Measurements from ENCODE around the gene CREBBP.

CREBBP gene

DNA sequence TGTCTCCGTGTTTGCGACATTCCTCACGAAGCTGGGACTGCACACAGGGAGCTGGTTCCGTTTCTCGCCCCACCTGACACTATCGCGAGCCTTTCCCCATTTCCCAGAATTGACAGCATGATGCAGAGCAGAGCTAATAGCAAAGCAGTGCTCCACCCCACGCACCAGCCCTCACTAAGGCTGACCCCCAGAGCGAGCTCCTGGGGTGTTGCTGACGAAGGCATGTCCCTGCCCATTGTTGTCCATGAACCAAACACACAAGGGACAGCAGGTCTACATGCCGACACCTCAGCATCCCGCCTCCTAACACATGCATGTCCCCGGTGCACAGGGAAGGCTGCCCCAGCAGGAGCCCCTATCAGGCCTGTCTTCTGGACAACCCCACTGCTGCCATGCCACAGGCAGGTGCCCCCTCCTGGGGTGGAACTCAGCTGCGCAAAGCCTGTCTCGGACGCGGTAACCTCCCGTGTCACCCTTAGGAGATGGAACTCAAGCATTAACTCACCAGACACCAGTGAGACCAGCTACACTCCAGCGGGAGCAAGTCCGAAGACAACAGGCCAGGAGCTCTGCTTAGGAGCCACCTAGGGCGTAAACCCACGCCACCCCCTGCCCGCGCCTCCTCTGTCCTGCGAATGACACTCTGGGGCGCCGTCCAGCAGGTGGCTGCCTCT, 146.3 kb downstream of the CREBBP start:
- Histone ChIP-seq H2BK12ac (ENCODE audit: low read length in 2 of 2) (no peak overlapping the region), H2AFZ (ENCODE audit: low read depth, low read length) (no peak overlapping the region), H3K23ac (ENCODE audit: low read length in 2 of 2) (no peak overlapping the region), H2BK5ac (ENCODE audit: low read depth, low read length, poor library complexity, severe bottlenecking) (no peak overlapping the region), H2BK15ac (ENCODE audit: low read depth, poor library complexity, severe bottlenecking) (no peak overlapping the region), H4K8ac (ENCODE audit: low read length) (no peak overlapping the region), H3K18ac (ENCODE audit: low read depth in 1 of 2, low read length in 2 of 2) (no peak overlapping the region), H3K9ac (ENCODE audit: low read length) (no peak overlapping the region), H3K36me3 (ENCODE audit: control insufficient read depth in 1 of 2, insufficient read depth in 2 of 2, low read depth in 1 of 2, low read length in 2 of 2) (peaks cover 85 to 86% of the 10 kb centered on the region in 2 experiments), H3K27ac (ENCODE audit: low read length, poor library complexity, severe bottlenecking) (no peak overlapping the region), H2AK5ac (ENCODE audit: low read length, severe bottlenecking) (no peak overlapping the region), H3K27me3 (ENCODE audit: control insufficient read depth in 1 of 2, insufficient read depth in 1 of 2, low read length in 2 of 2) (no peaks in the 10 kb centered on the region), H3K4me3 (ENCODE audit: insufficient read depth in 1 of 2, low read depth in 1 of 2, low read length in 2 of 2) (no peak overlapping the region), H3K4me1 (ENCODE audit: control insufficient read depth, insufficient read depth, low read depth, low read length) (no peaks in the 10 kb centered on the region), H4K91ac (ENCODE audit: low read length) (no peak overlapping the region), H3K9me3 (ENCODE audit: control insufficient read depth, low read length) (no peaks in the 10 kb centered on the region), H2BK120ac (ENCODE audit: low read depth, low read length) (no peak overlapping the region), H3K79me1 (replicated peaks; ENCODE audit: low read length, poor library complexity, severe bottlenecking) (peaks cover 68% of the 10 kb centered on the region), H3K4me2 (ENCODE audit: low read length, poor library complexity, severe bottlenecking) (no peak overlapping the region), H3K4ac (ENCODE audit: low read depth in 1 of 2, low read length in 2 of 2) (no peak overlapping the region), H3K14ac (ENCODE audit: low read length in 2 of 2) (no peak overlapping the region)
- no peak for DNase-seq
- 97% methylated on average over 27 of the region's 27 CpGs for WGBS

GRCh38 chr16:3732171-3732570, 148.3 kb downstream of the CREBBP start:
- Histone ChIP-seq H2BK12ac (ENCODE audit: low read length in 2 of 2) (no peak overlapping the region), H4K8ac (ENCODE audit: low read length) (no peak overlapping the region), H3K27me3 (ENCODE audit: control insufficient read depth in 1 of 2, insufficient read depth in 1 of 2, low read length in 2 of 2) (no peaks in the 10 kb centered on the region), H3K4me3 (ENCODE audit: insufficient read depth in 1 of 2, low read depth in 1 of 2, low read length in 2 of 2) (no peak overlapping the region), H3K27ac (ENCODE audit: low read length, poor library complexity, severe bottlenecking) (no peak overlapping the region), H2AFZ (ENCODE audit: low read depth, low read length) (no peak overlapping the region), H3K4ac (ENCODE audit: low read depth in 1 of 2, low read length in 2 of 2) (no peak overlapping the region), H3K4me1 (ENCODE audit: control insufficient read depth, insufficient read depth, low read depth, low read length) (peaks cover 2% of the 10 kb centered on the region), H3K4me2 (ENCODE audit: low read length, poor library complexity, severe bottlenecking) (no peak overlapping the region), H2BK5ac (ENCODE audit: low read depth, low read length, poor library complexity, severe bottlenecking) (no peak overlapping the region), H3K79me1 (replicated peaks; ENCODE audit: low read length, poor library complexity, severe bottlenecking) (peaks cover 75% of the 10 kb centered on the region), H3K23ac (ENCODE audit: low read length in 2 of 2) (no peak overlapping the region), H4K91ac (ENCODE audit: low read length) (no peak overlapping the region), H3K14ac (ENCODE audit: low read length in 2 of 2) (no peak overlapping the region), H3K18ac (ENCODE audit: low read depth in 1 of 2, low read length in 2 of 2) (no peak overlapping the region), H3K9ac (ENCODE audit: low read length) (no peak overlapping the region), H3K36me3 (ENCODE audit: control insufficient read depth in 1 of 2, insufficient read depth in 2 of 2, low read depth in 1 of 2, low read length in 2 of 2) (peaks cover 87 to 93% of the 10 kb centered on the region in 2 experiments), H2AK5ac (ENCODE audit: low read length, severe bottlenecking) (no peak overlapping the region), H2BK15ac (ENCODE audit: low read depth, poor library complexity, severe bottlenecking) (no peak overlapping the region), H3K9me3 (ENCODE audit: control insufficient read depth, low read length) (no peaks in the 10 kb centered on the region), H2BK120ac (ENCODE audit: low read depth, low read length) (no peak overlapping the region)
- DNase-seq = no peak
- WGBS = 90% methylated on average over 7 of the region's 8 CpGs

DNA sequence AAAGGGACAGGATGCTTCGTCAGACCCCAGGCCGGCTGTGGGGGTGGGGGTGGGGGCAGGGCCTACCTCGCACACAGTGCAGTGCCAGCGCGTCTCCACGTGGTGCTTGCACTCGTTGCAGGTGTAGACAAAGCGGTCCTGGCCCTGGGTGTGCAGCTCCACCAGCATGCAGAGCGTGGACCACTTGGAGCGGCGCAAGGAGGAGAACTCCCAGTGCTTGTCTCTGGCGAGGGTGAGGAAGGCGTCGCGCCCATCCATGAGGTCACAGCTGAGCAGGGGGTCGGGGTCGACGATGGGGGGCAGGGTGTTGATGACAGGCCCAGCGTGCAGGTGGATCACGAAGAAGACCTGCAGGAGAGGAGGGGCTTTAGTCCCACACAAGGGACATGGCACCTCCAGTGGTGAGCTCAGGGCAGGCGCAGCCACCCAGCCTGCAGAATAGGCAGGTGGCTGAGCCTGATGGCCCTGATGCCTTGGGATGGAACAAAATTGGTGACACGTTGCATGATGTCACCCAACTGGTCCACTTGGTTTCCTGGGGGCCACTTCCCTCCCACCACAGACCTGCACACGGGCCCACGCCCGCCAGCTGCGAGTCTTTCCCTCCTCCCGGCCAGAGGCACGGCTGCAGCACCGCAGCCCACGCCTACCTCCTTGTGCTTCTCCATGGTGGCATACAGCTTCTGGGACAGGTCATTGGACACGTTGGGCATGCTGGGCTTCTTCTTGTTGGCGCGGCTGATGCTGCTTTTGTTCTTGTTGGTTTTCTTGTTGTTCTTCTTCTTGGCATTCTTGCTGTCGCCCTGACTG, 149.2 kb downstream of the CREBBP start:
- H3K18ac ChIP-seq (ENCODE audit: low read depth in 1 of 2, low read length in 2 of 2) = no peak overlapping the region
- peaks cover 86% of the 10 kb centered on the region in 2 experiments for H3K36me3 ChIP-seq (ENCODE audit: control insufficient read depth in 1 of 2, insufficient read depth in 2 of 2, low read depth in 1 of 2, low read length in 2 of 2)
- DNase-seq = no peak
- H2BK5ac ChIP-seq (ENCODE audit: low read depth, low read length, poor library complexity, severe bottlenecking) = no peak overlapping the region
- H3K79me1 ChIP-seq (replicated peaks; ENCODE audit: low read length, poor library complexity, severe bottlenecking) = peaks cover 67% of the 10 kb centered on the region
- WGBS = 97% methylated on average over 34 of the region's 34 CpGs
- H3K4me3 ChIP-seq (ENCODE audit: insufficient read depth in 1 of 2, low read depth in 1 of 2, low read length in 2 of 2) = no peak overlapping the region
- no peak overlapping the region for H2BK120ac ChIP-seq (ENCODE audit: low read depth, low read length)
- no peak overlapping the region for H3K9ac ChIP-seq (ENCODE audit: low read length)
- H3K4ac ChIP-seq (ENCODE audit: low read depth in 1 of 2, low read length in 2 of 2) = no peak overlapping the region
- H2BK15ac ChIP-seq (ENCODE audit: low read depth, poor library complexity, severe bottlenecking) = no peak overlapping the region
- H3K27me3 ChIP-seq (ENCODE audit: control insufficient read depth in 1 of 2, insufficient read depth in 1 of 2, low read length in 2 of 2) = no peaks in the 10 kb centered on the region
- H4K91ac ChIP-seq (ENCODE audit: low read length) = no peak overlapping the region
- peaks cover 2% of the 10 kb centered on the region for H3K4me1 ChIP-seq (ENCODE audit: control insufficient read depth, insufficient read depth, low read depth, low read length)
- H2AFZ ChIP-seq (ENCODE audit: low read depth, low read length) = no peak overlapping the region
- no peaks in the 10 kb centered on the region for H3K9me3 ChIP-seq (ENCODE audit: control insufficient read depth, low read length)
- no peak overlapping the region for H4K8ac ChIP-seq (ENCODE audit: low read length)
- H3K23ac ChIP-seq (ENCODE audit: low read length in 2 of 2) = no peak overlapping the region
- no peak overlapping the region for H2BK12ac ChIP-seq (ENCODE audit: low read length in 2 of 2)
- H3K27ac ChIP-seq (ENCODE audit: low read length, poor library complexity, severe bottlenecking) = no peak overlapping the region
- no peak overlapping the region for H3K4me2 ChIP-seq (ENCODE audit: low read length, poor library complexity, severe bottlenecking)
- H2AK5ac ChIP-seq (ENCODE audit: low read length, severe bottlenecking) = no peak overlapping the region
- H3K14ac ChIP-seq (ENCODE audit: low read length in 2 of 2) = no peak overlapping the region
